Spinal cord (tissue), 10 donors: ENCODE measurements around the gene CALN1. TPM values are rescaled to one million over a fixed set of nuclear protein-coding genes. Genes with fewer than 3 reads are reported as not detected.

Experiments
- DNase-seq, 6 donors: peaks; one replicate each; pipeline versions ENCODE4 v3.0.0 to v3.0.0-alpha.2; 2013 to 2015; ENCODE audit warnings: low spot score in 6 of 6, low read depth in 4 of 6
- H3K27ac ChIP-seq: one replicate; pipeline ENCODE4 v1.5.1; 2013; ENCODE audit warnings: low read depth, low read length, control low read depth
- H3K27me3 ChIP-seq: one replicate; pipeline ENCODE4 v1.6.1; 2013; ENCODE audit warnings: low read length; ENCODE audit not compliant: control insufficient read depth, insufficient read depth
- H3K36me3 ChIP-seq: one replicate; pipeline ENCODE4 v1.6.1; 2013; ENCODE audit warnings: low read length; ENCODE audit not compliant: control insufficient read depth, insufficient read depth
- H3K4me1 ChIP-seq: one replicate; pipeline ENCODE4 v1.6.1; 2013; ENCODE audit warnings: low read length; ENCODE audit not compliant: control insufficient read depth, insufficient read depth
- H3K4me3 ChIP-seq: one replicate; pipeline ENCODE4 v1.5.1; 2013; ENCODE audit warnings: low read depth, low read length, control low read depth
- H3K9me3 ChIP-seq: one replicate; pipeline ENCODE4 v1.6.1; 2013; ENCODE audit warnings: low read length; ENCODE audit not compliant: control insufficient read depth, insufficient read depth
- WGBS: methylation state at CpG from one replicate; pipeline ENCODE4 v1.1.5; 2013; ENCODE audit warnings: missing lambda C conversion rate; ENCODE audit not compliant: insufficient coverage; 5-methylcytosine and 5-hydroxymethylcytosine counted together
- polyA plus RNA-seq, 2 donors: library from polyadenylated mRNA; unstranded; fragments of 120-200 nt; gene quantifications; one replicate each; pipeline ENCODE4 v1.2.1, GENCODE V29; 2013; ENCODE audit not compliant: insufficient read length in 2 of 2
- total RNA-seq, 2 donors: library from RNA; depleted of rRNA in 1 of 2; stranded (reverse); fragments of 120-200 nt in 1 of 2; fragments of >200 nt in 1 of 2; gene quantifications; one replicate each; pipeline versions ENCODE4 v1.2.3 to v1.2.4, GENCODE V29; 2013 to 2014
- donor health status: healthy.

CALN1 gene
- total and polyA plus RNA-seq, 4 donors, result 14.7 to 30.0 (median 22.1) TPM

- DNase-seq, result no peak
- H3K9me3 ChIP-seq, result no peaks in the 10 kb centered on the region
- H3K36me3 ChIP-seq, result no peaks in the 10 kb centered on the region
- H3K4me1 ChIP-seq, result peaks cover 2% of the 10 kb centered on the region
- WGBS, result 100% methylated on average over 1 of the region's 1 CpG
- no peaks in the 10 kb centered on the region for H3K27me3 ChIP-seq
- H3K27ac ChIP-seq, result no peak overlapping the region
- H3K4me3 ChIP-seq, result no peak overlapping the region
Observed at GRCh38 chr7:71905821-71906220, 506.3 kb downstream of the CALN1 start.

DNA sequence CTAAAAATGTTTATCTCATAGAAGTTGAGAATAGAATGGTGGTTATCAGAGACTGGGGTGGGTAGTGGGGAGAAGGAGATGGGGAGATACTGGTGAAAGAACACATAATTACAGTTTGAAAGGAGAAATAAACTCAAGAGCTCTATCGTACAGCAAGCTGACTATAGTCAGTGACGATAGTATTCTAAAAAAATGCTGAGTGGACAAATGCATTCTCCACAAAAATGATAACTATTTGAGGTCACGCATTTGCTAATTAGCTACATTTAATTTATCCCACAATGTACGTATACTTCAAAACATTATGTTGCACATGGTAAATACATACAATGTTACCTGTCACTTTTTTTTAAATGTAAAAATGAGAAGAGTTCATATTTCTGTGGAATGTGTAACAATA, 507.7 kb downstream of the CALN1 start:
- Histone ChIP-seq H3K4me1 (peaks cover 2% of the 10 kb centered on the region), H3K4me3 (no peak overlapping the region), H3K27ac (no peak overlapping the region), H3K36me3 (no peaks in the 10 kb centered on the region), H3K9me3 (no peaks in the 10 kb centered on the region), H3K27me3 (no peaks in the 10 kb centered on the region)
- no CpG with 5 or more reads among the region's 4 CpGs for WGBS
- DNase-seq, result no peak

GRCh38 chr7:71900556-71900955, 511.6 kb downstream of the CALN1 start:
- H3K27ac ChIP-seq, result no peak overlapping the region
- no peaks in the 10 kb centered on the region for H3K9me3 ChIP-seq
- DNase-seq, result no peak
- no peak overlapping the region for H3K4me3 ChIP-seq
- no peaks in the 10 kb centered on the region for H3K36me3 ChIP-seq
- H3K27me3 ChIP-seq, result no peaks in the 10 kb centered on the region
- 80% methylated on average over 1 of the region's 3 CpGs for WGBS
- no peaks in the 10 kb centered on the region for H3K4me1 ChIP-seq

- no peak overlapping the region for H3K27ac ChIP-seq
- WGBS, result no CpG with 5 or more reads among the region's 2 CpGs
- no peaks in the 10 kb centered on the region for H3K9me3 ChIP-seq
- no peak for DNase-seq
- H3K27me3 ChIP-seq, result no peaks in the 10 kb centered on the region
- no peaks in the 10 kb centered on the region for H3K36me3 ChIP-seq
- H3K4me3 ChIP-seq, result no peak overlapping the region
- H3K4me1 ChIP-seq, result no peaks in the 10 kb centered on the region
Observed at GRCh38 chr7:71896535-71896934, 515.6 kb downstream of the CALN1 start.

DNA sequence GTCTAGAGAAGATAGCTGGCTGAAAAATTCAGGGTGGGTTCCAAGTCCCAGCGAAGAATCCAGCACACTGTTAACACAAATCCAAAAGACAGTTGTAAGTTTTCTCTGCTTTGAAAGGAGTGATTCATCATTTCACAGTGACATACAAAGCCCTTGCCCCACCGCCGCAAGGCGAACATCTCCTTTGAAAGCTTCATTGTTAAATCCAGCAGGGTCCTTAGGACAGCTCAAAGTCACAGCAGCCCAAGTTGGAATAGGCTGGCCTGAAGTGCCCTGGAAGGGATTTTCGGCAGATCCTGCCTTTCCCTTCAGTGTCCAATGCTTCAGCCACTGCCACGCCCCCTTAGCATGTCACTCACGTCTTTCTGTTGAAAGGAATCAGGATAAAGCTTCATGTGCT, 526.1 kb downstream of the CALN1 start:
- peak in 2 of 6 donors; percentile 33 to 53 for DNase-seq
- Histone ChIP-seq H3K27ac (no peak overlapping the region), H3K9me3 (no peaks in the 10 kb centered on the region), H3K27me3 (no peaks in the 10 kb centered on the region), H3K4me1 (peaks cover 3% of the 10 kb centered on the region), H3K4me3 (no peak overlapping the region), H3K36me3 (no peaks in the 10 kb centered on the region)
- 33% methylated on average over 5 of the region's 7 CpGs for WGBS

GRCh38 chr7:71885487-71885886, 526.7 kb downstream of the CALN1 start:
- no peaks in the 10 kb centered on the region for H3K36me3 ChIP-seq
- no peaks in the 10 kb centered on the region for H3K27me3 ChIP-seq
- WGBS, result 24% methylated on average over 3 of the region's 5 CpGs
- no peak for DNase-seq
- H3K4me3 ChIP-seq, result no peak overlapping the region
- H3K4me1 ChIP-seq, result peaks cover 3% of the 10 kb centered on the region
- no peak overlapping the region for H3K27ac ChIP-seq
- no peaks in the 10 kb centered on the region for H3K9me3 ChIP-seq

DNA sequence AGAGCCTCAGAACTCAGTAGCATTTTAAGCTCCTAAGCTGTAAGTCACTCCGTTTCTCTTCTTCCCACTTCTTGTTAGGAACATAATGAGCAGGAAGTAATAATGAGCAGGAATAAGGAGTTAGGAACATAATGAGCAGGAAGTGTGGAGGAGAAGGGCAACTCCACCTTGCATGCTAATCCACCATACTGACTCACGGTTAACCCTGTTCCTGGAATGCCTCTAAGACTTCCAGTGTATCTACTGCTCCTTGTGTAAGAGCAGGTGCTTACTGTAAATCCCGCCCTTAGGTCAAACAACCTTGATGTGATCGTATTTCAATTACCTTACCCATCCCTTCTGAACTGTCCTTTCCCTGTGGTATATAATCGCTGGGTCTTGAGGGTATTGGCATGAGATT, 528.7 kb downstream of the CALN1 start:
- Histone ChIP-seq H3K36me3 (no peaks in the 10 kb centered on the region), H3K4me3 (no peak overlapping the region), H3K27ac (no peak overlapping the region), H3K4me1 (peaks cover 3% of the 10 kb centered on the region), H3K9me3 (no peaks in the 10 kb centered on the region), H3K27me3 (no peaks in the 10 kb centered on the region)
- no CpG with 5 or more reads among the region's 5 CpGs for WGBS
- no peak for DNase-seq

DNA sequence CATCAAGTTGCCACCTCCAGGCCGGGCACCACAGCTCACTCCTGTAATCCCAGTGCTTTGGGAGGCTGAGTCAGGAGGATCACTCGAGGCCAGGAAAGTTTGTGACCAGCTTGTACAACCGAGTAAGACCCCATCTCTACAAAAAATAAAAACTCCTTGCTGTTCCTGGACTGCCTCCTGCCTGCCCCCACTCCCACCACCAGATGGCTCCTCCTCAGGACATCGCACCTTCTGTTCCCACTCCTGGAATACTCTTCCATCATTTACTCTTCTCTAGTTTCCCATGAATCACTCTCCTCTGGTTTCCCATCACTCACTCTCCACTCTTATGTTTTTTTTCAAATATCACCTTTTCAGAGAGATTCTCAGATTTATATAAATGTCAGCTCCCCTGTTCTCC, 540.7 kb downstream of the CALN1 start:
- no peak for DNase-seq
- no peaks in the 10 kb centered on the region for H3K36me3 ChIP-seq
- no peaks in the 10 kb centered on the region for H3K9me3 ChIP-seq
- WGBS, result 79% methylated on average over 4 of the region's 4 CpGs
- no peaks in the 10 kb centered on the region for H3K4me1 ChIP-seq
- H3K4me3 ChIP-seq, result no peak overlapping the region
- no peak overlapping the region for H3K27ac ChIP-seq
- no peaks in the 10 kb centered on the region for H3K27me3 ChIP-seq

- WGBS, result no CpG with 5 or more reads among the region's 2 CpGs
- no peak overlapping the region for H3K4me3 ChIP-seq
Observed at GRCh38 chr7:71870812-71871211, 541.3 kb downstream of the CALN1 start.

DNA sequence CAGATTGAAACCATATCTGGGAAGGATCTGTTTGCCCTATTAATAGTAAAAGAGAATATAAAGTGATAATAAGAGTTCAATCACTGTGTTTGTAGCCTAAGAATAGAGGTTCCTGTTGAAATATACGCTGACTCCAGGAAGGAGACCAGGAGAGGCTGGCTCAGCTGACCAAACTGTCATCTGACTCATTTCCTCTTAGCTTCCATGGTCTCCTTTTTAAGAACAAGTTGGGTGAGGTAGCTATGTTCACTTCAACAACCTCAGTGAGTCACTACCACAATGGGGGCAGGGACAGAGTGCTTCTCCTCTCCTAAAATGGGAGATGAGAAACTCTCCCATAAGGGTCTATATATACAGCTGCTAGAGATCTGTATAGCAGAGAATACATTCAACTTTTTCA, 543.3 kb downstream of the CALN1 start:
- no peaks in the 10 kb centered on the region for H3K36me3 ChIP-seq
- WGBS, result no CpG with 5 or more reads among the region's 1 CpG
- no peak overlapping the region for H3K4me3 ChIP-seq
- H3K27me3 ChIP-seq, result no peaks in the 10 kb centered on the region
- H3K27ac ChIP-seq, result no peak overlapping the region
- H3K4me1 ChIP-seq, result no peaks in the 10 kb centered on the region
- no peak for DNase-seq
- H3K9me3 ChIP-seq, result no peaks in the 10 kb centered on the region

More at GRCh38 chr7:71870812-71871211, 541.3 kb downstream of the CALN1 start:
- Histone ChIP-seq H3K4me1 (no peaks in the 10 kb centered on the region), H3K27me3 (no peaks in the 10 kb centered on the region), H3K36me3 (no peaks in the 10 kb centered on the region), H3K27ac (no peak overlapping the region), H3K9me3 (no peaks in the 10 kb centered on the region)
- no peak for DNase-seq
